ENCODE data around the gene PCDHB16. TPM values are rescaled to one million over a fixed set of nuclear protein-coding genes. Genes with fewer than 3 reads are reported as not detected.

PCDHB16 gene
- polyA plus RNA-seq (2012; ENCODE audit: insufficient read length, low read depth): 1.1 TPM

DNA sequence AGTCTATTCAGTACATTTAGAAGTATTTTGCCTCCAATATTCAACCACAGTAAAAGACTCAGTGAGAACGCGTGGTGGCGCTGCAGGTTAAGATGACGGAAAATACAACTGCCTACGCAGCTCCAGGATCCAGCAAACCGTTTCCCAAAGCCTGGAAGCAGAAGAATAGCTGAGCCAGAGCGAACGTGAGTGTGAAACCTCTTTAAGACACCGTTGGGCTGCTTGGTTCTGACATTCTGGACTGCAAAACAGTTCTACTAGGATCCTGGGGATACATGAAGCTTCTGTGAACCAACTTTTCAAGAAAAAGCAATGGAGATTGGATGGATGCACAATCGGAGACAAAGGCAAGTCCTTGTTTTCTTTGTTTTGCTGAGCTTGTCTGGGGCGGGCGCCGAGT lies at the start of gene PCDHB16:
Gene PCDHB16, plus strand, starts transcription at position 140 of the 400 bp plus-strand sequence. Its CDS starts 173 bp downstream, at position 313.
- TF ChIP-seq TAF1 (IDR thresholded peaks at IDR 0.05; ENCODE audit: borderline replicate concordance, insufficient read depth, low read length) (no peak), SIN3A (IDR thresholded peaks at IDR 0.05; ENCODE audit: borderline replicate concordance, insufficient read depth, low read length) (no peak), POLR2AphosphoS5 (IDR thresholded peaks at IDR 0.05; ENCODE audit: low read depth, low read length) (no peak), FOXP2 (optimal IDR thresholded peaks at IDR 0.05; ENCODE audit: borderline replicate concordance, extremely low read depth, extremely low read length, insufficient read depth) (no peak)
- TF ChIP-seq, protein P1, sequence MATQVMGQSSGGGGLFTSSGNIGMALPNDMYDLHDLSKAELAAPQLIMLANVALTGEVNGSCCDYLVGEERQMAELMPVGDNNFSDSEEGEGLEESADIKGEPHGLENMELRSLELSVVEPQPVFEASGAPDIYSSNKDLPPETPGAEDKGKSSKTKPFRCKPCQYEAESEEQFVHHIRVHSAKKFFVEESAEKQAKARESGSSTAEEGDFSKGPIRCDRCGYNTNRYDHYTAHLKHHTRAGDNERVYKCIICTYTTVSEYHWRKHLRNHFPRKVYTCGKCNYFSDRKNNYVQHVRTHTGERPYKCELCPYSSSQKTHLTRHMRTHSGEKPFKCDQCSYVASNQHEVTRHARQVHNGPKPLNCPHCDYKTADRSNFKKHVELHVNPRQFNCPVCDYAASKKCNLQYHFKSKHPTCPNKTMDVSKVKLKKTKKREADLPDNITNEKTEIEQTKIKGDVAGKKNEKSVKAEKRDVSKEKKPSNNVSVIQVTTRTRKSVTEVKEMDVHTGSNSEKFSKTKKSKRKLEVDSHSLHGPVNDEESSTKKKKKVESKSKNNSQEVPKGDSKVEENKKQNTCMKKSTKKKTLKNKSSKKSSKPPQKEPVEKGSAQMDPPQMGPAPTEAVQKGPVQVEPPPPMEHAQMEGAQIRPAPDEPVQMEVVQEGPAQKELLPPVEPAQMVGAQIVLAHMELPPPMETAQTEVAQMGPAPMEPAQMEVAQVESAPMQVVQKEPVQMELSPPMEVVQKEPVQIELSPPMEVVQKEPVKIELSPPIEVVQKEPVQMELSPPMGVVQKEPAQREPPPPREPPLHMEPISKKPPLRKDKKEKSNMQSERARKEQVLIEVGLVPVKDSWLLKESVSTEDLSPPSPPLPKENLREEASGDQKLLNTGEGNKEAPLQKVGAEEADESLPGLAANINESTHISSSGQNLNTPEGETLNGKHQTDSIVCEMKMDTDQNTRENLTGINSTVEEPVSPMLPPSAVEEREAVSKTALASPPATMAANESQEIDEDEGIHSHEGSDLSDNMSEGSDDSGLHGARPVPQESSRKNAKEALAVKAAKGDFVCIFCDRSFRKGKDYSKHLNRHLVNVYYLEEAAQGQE (IDR thresholded peaks at IDR 0.05; ENCODE audit: insufficient read depth in 1 of 2, low read depth in 2 of 2, low read length in 2 of 2): no peak

DNA sequence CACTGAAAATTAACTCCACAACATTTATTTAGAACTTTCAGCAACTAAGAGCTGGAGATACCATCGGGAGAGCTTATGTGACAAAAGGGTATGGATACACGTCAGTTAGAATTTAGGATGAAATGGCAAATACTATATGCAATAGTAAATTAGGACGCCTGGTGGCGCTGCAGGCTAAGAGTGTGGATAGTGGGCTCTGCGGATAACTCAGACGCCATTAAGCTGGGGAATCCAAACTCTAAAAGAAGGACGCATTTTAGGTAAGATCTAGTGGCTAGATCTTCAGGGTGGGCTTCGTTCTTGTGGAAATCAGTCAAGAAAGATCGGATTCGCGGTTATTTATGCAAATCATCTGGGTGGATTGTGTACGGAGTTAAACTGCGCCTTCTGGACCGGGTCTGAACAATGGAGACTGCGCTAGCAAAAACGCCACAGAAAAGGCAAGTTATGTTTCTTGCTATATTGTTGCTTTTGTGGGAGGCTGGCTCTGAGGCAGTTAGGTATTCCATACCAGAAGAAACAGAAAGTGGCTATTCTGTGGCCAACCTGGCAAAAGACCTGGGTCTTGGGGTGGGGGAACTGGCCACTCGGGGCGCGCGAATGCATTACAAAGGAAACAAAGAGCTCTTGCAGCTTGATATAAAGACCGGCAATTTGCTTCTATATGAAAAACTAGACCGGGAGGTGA lies 47.0 kb upstream of the PCDHB16 start, which contains the start of gene PCDHB5:
Gene PCDHB5, plus strand, starts transcription at position 177 of the 688 bp plus-strand sequence. Its CDS starts 229 bp downstream, at position 406.
- TF ChIP-seq POLR2AphosphoS5 (IDR thresholded peaks at IDR 0.05; ENCODE audit: low read depth, low read length) (no peak), FOXP2 (optimal IDR thresholded peaks at IDR 0.05; ENCODE audit: borderline replicate concordance, extremely low read depth, extremely low read length, insufficient read depth) (no peak), TAF1 (IDR thresholded peaks at IDR 0.05; ENCODE audit: borderline replicate concordance, insufficient read depth, low read length) (no peak), SIN3A (IDR thresholded peaks at IDR 0.05; ENCODE audit: borderline replicate concordance, insufficient read depth, low read length) (no peak)
- TF ChIP-seq, protein P1 (IDR thresholded peaks at IDR 0.05; ENCODE audit: insufficient read depth in 1 of 2, low read depth in 2 of 2, low read length in 2 of 2): no peak

DNA sequence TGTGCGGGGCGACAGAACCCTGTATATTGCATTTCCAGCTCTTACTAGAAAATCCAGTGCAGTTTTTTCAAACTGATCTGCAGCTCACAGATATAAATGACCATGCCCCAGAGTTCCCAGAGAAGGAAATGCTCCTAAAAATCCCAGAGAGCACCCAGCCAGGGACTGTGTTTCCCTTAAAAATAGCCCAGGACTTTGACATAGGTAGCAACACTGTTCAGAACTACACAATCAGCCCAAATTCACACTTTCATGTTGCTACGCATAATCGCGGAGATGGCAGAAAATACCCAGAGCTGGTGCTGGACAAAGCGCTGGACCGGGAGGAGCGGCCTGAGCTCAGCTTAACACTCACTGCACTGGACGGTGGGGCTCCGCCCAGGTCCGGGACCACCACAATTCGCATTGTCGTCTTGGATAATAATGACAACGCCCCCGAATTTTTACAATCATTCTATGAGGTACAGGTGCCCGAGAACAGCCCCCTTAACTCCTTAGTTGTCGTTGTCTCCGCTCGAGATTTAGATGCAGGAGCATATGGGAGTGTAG lies 46.4 kb upstream of the PCDHB16 start:
- TF ChIP-seq TAF1 (IDR thresholded peaks at IDR 0.05; ENCODE audit: borderline replicate concordance, insufficient read depth, low read length): no peak
- TF ChIP-seq FOXP2 (optimal IDR thresholded peaks at IDR 0.05; ENCODE audit: borderline replicate concordance, extremely low read depth, extremely low read length, insufficient read depth): no peak
- no peak for TF ChIP-seq POLR2AphosphoS5 (IDR thresholded peaks at IDR 0.05; ENCODE audit: low read depth, low read length)
- TF ChIP-seq, protein P1 (IDR thresholded peaks at IDR 0.05; ENCODE audit: insufficient read depth in 1 of 2, low read depth in 2 of 2, low read length in 2 of 2): no peak
- TF ChIP-seq SIN3A (IDR thresholded peaks at IDR 0.05; ENCODE audit: borderline replicate concordance, insufficient read depth, low read length): no peak

DNA sequence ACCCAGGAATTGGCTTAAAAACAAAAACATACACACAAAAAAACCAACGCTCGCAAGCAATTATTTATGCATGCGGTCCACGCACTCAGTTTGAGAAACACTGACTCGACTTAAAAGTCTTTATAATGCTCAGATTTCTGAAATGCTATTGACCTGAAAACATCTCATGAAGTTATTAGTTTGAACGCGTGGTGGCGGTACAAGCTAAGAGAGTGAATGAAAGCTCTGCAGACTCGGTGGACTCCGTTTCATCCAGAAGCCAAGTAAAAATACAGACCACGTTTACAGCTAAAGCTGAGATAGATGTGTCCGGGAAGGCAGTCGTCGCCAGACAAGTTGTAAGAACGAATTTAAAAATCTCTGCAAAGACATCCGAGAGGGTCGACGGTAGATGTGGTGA lies 32.4 kb upstream of the PCDHB16 start, which contains the start of gene PCDHB6:
Gene PCDHB6, plus strand, starts transcription at position 246 of the 400 bp plus-strand sequence. CDS start 201 bp downstream, outside the sequence.
- TF ChIP-seq TAF1 (IDR thresholded peaks at IDR 0.05; ENCODE audit: borderline replicate concordance, insufficient read depth, low read length): no peak
- no peak for TF ChIP-seq FOXP2 (optimal IDR thresholded peaks at IDR 0.05; ENCODE audit: borderline replicate concordance, extremely low read depth, extremely low read length, insufficient read depth)
- TF ChIP-seq POLR2AphosphoS5 (IDR thresholded peaks at IDR 0.05; ENCODE audit: low read depth, low read length): no peak
- no peak for TF ChIP-seq SIN3A (IDR thresholded peaks at IDR 0.05; ENCODE audit: borderline replicate concordance, insufficient read depth, low read length)
- TF ChIP-seq, protein P1 (IDR thresholded peaks at IDR 0.05; ENCODE audit: insufficient read depth in 1 of 2, low read depth in 2 of 2, low read length in 2 of 2): no peak
